SK-N-MC (cell line): ENCODE results near the gene POP4.

Source experiments
- EZH2 ChIP-seq: fragments of 200-600 bp; sonication (generic); IDR thresholded peaks from one replicate; pipeline ENCODE4 v1.6.1; 2017; ENCODE audit warnings: antibody characterized with exemption
- POLR2AphosphoS5 ChIP-seq: IDR thresholded peaks from 2 replicates; pipeline ENCODE4 v1.6.1; 2012; ENCODE audit warnings: mild to moderate bottlenecking, low read depth, low read length, borderline replicate concordance

DNA sequence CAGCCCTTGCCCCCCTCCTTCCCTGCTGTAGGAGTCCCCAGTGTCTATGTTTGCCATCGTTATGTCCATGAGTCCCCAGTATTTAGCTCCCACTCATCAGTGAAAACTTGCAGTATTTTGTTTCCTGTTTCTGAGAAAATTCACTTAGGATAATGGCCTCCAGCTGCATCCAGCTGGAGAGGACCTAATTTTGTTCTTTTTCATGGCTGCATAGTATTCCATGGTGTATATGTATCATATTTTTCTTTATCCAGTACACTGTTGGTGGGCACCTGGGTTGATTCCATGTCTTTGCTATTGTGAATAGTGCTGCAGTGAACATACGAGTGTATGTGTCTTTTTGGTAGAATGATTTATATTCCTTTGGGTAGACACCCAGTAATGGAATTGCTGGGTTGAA lies 18.0 kb upstream of the POP4 start:
- TF ChIP-seq EZH2, result no peak
- TF ChIP-seq POLR2AphosphoS5, result no peak
